EH (cell line): ENCODE data around the gene SLC13A5.

Experiments used
- DNase-seq: peaks from one replicate; pipeline ENCODE4 v3.0.0-alpha.2; 2015; ENCODE audit warnings: low read depth

SLC13A5 gene

DNA sequence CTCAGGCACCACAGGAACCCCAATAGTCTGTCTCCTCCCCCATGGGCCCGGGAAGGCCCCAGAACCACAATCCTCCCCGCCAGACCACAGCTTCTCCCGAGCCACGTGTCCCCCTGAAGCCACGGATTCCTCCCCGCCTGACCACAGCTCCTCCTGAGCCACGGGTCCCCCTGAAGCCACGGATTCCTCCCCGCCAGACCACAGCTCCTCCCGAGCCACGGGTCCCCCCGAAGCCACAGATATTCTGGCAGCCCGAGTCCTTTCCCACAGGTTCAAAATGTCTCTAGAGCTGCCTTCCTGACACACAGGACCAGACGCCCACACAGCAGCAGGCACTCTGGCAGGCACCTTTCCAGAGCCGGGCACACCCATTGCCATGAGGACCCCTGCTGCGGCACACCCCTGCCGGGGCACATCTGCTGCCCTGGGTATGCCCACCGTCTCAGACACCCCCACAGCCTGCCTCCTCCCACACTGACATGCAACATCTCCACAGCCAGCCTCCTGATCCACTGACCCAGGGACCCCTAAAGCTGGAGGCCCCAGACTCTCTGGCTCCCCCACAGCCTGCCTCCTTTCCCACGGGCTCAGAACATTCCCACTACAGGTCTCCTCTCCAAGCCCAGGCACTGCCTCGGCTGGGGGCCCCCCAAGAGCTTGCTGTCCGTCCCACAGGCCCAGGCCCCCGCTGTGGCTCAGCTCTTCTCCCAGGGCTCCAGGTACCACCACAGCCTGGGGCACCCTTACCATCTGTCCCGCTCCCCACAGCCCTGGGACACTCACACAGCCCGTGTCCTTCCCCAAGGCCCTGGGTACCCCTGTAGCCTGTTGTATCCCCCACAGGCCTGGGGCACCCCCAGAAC lies 74.9 kb downstream of the SLC13A5 start:
- no peak for DNase-seq

DNA sequence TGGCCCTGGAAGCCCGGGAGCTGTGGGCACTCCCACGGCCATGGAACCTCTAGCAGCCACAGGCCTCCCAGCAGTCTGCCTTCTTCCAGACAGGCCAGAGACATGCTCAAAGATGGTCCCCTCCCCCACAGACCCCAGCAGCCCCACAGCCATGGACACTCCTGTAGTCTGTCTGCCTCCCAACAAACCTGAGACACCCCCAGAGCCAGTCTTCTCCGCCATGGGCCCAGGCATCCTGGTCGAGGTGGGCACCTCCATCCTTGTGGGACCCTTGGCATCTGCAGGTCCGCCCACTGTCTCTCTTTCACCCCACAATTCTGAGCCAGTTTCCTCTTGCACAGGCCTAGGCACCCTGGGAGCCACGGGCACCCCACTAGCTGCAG lies 75.7 kb downstream of the SLC13A5 start:
- no peak for DNase-seq

DNA sequence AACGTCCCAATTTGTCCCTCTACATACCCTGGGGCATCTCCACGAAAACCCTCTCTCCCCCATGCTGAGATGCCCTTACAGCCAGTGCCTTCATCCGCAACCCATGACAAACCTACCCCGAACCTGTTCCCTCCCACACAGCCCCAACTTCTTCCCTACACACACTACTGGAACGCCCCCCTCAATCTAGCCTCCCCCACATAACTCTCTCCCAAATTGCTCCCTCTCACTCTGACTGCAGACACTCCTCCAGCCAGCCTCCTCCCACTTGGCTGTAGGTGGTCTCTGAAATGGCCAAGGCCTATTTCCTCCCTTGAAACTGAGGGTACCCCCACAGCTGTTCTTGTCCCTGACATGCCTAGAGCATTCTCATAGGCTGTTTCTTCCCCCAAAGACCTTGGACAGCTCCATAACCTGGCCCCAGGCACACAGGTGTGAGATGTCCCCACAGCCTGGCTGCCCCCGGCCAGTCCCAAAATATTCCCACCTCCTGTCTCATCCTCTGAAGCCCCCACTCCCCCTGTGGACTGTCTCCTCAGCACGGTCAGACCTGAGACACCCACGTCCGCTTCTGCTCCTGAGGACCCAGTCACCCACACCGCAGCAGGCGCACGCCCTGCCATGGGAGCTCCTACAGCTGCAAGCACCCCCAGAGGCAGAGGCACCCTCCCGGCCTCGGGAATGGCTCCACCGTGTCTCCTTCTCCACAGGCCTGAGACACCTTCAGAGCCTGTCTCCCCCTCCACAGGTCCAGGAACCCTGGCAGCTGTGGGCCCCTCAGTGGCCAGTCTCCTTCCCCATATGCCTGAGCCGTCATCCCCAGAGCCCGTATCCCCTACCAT lies 76.3 kb downstream of the SLC13A5 start:
- DNase-seq, result no peak

DNA sequence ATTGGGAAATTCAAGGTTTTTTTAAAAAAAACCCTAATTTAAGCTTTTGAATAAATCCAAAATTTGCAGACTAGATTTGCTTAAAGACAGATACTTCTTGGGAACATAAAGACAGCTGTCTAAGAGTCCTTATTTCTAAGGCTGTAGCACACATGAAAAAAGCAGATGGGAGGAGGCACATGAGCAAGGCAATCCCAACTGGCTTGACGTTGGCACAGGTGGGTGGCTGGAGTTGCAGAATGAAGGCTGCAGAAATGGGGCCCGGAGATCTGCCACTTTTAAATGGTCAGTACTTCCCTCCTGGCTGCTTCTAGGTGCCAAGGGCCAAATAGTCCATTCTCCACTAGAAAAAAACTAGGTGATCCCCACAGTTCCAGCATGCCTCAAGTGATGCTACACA lies 77.1 kb downstream of the SLC13A5 start:
- no peak for DNase-seq
